Neural cell (in vitro differentiated cells): Measurements from ENCODE around the gene NPM1.

Experiments
- CTCF ChIP-seq: fragments of 450-650 bp; IDR thresholded peaks from 2 replicates; pipeline ENCODE4 v1.5.1; 2014; ENCODE audit warnings: antibody characterized with exemption, mild to moderate bottlenecking, moderate library complexity; ENCODE audit not compliant: poor library complexity, severe bottlenecking
- EP300 ChIP-seq: fragments of 450-650 bp; conservative IDR thresholded peaks from 2 replicates; pipeline ENCODE4 v1.6.1; 2014; ENCODE audit warnings: antibody characterized with exemption, mild to moderate bottlenecking, moderate library complexity; ENCODE audit not compliant: poor library complexity, severe bottlenecking
- EZH2 ChIP-seq: fragments of 200-600, 300-800 bp; shearing (Covaris generic), sonication (generic); IDR thresholded peaks from 2 replicates; pipeline ENCODE4 v1.6.1; 2014; ENCODE audit warnings: antibody characterized with exemption, low read length, borderline replicate concordance, mild to moderate bottlenecking; ENCODE audit not compliant: insufficient read depth, poor library complexity, severe bottlenecking
- MXI1 ChIP-seq: fragments of 450-650 bp; conservative IDR thresholded peaks from 2 replicates; pipeline ENCODE4 v1.6.1; 2014; ENCODE audit warnings: antibody characterized with exemption, mild to moderate bottlenecking; ENCODE audit not compliant: poor library complexity, severe bottlenecking
- POLR2AphosphoS5 ChIP-seq: IDR thresholded peaks from 2 replicates; pipeline ENCODE4 v1.6.1; 2012
- RAD21 ChIP-seq: fragments of 450-650 bp; conservative IDR thresholded peaks from 2 replicates; pipeline ENCODE4 v1.6.1; 2014; ENCODE audit warnings: antibody characterized with exemption, mild to moderate bottlenecking, moderate library complexity
- SMC3 ChIP-seq: fragments of 450-650 bp; conservative IDR thresholded peaks from 2 replicates; pipeline ENCODE4 v1.6.1; 2014; ENCODE audit warnings: antibody characterized with exemption, mild to moderate bottlenecking, moderate library complexity; ENCODE audit not compliant: poor library complexity
- TAF1 ChIP-seq: IDR thresholded peaks from 2 replicates; pipeline ENCODE4 v1.6.1; 2012; ENCODE audit warnings: low read depth

DNA sequence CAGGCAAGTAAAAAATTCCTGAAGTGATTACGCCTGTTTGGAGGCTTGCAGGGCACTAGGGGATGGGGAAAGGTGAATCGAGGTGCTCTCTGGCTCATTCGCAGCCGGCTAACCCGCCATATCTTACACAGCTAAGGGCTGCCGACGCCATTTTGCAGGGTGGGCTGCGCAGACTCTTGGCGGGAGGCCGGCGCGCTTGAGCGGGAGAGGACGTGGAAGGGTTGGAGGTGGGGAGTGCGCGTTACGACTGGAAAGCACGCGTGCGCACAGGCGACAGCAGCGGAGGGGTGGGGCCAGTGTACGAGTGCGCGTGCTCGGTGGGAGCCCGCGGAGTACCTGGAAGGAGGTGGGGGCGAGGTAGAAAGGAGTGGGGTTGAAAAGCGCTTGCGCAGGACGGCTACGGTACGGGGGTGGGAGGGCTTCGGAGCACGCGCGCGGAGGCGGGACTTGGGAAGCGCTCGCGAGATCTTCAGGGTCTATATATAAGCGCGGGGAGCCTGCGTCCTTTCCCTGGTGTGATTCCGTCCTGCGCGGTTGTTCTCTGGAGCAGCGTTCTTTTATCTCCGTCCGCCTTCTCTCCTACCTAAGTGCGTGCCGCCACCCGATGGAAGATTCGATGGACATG lies at the start of gene NPM1:
- peak; percentile 43 for TF ChIP-seq EP300
- no peak for TF ChIP-seq CTCF
- peak; percentile 56 for TF ChIP-seq MXI1
- no peak for TF ChIP-seq EZH2
- no peak for TF ChIP-seq SMC3
- TF ChIP-seq RAD21 = no peak
- peak; percentile 100 for TF ChIP-seq TAF1
- TF ChIP-seq POLR2AphosphoS5 = peak; percentile 90
